ENCODE data around the gene HCFC1R1. TPM values are rescaled to one million over a fixed set of nuclear protein-coding genes. Genes with fewer than 3 reads are reported as not detected.

Gene HCFC1R1
- total and polyA plus RNA-seq, 2 experiments from 2014 or later, result 35.7 to 158 TPM

DNA sequence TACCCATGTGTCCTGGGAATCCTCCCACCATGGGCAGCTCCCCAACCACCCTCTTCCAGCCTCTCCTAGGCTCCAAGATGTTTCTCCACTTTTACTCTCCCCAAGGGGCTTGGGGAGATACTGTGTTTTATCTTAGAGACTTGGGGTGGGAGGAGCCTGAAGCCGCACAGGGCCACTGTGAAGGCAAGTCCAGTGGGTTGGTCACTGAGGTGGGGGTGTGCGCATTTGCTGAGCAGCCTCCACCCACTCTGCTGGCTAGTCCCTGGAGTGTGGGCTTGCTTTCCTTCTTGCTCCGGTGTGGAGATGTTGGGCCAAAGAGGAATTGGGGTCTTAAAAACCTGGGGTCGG is 15.1 kb downstream of the HCFC1R1 start:
- H3K9me2 ChIP-seq (replicated peaks; ENCODE audit: insufficient read depth), result no peaks in the 10 kb centered on the region
- no peak overlapping the region for H2AFZ ChIP-seq
- no peak overlapping the region for H3K4me3 ChIP-seq
- TF ChIP-seq, protein P1, sequence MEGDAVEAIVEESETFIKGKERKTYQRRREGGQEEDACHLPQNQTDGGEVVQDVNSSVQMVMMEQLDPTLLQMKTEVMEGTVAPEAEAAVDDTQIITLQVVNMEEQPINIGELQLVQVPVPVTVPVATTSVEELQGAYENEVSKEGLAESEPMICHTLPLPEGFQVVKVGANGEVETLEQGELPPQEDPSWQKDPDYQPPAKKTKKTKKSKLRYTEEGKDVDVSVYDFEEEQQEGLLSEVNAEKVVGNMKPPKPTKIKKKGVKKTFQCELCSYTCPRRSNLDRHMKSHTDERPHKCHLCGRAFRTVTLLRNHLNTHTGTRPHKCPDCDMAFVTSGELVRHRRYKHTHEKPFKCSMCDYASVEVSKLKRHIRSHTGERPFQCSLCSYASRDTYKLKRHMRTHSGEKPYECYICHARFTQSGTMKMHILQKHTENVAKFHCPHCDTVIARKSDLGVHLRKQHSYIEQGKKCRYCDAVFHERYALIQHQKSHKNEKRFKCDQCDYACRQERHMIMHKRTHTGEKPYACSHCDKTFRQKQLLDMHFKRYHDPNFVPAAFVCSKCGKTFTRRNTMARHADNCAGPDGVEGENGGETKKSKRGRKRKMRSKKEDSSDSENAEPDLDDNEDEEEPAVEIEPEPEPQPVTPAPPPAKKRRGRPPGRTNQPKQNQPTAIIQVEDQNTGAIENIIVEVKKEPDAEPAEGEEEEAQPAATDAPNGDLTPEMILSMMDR (IDR thresholded peaks at IDR 0.05; ENCODE audit: poor library complexity), result no peak
- TF ChIP-seq EZH2 (IDR thresholded peaks at IDR 0.05; ENCODE audit: borderline replicate concordance) (no peak), EZH2phosphoT487 (IDR thresholded peaks at IDR 0.05; ENCODE audit: low read depth, severe bottlenecking, unreplicated experiment) (no peak)
- H3K4me2 ChIP-seq, result peak overlapping the region; percentile 83
- WGBS (ENCODE audit: low lambda C conversion rate, missing lambda C conversion rate), result 34% methylated on average over 4 of the region's 4 CpGs
- H3K4me1 ChIP-seq (ENCODE audit: insufficient read depth), result peaks cover 62% of the 10 kb centered on the region
- no peaks in the 10 kb centered on the region for H4K20me1 ChIP-seq (ENCODE audit: insufficient read depth, poor library complexity, severe bottlenecking)
- no peaks in the 10 kb centered on the region for H3K36me3 ChIP-seq (replicated peaks; ENCODE audit: insufficient read depth, low read depth)
- H3K27me3 ChIP-seq, result peaks cover 3% of the 10 kb centered on the region
- peak overlapping the region; percentile 97 for H3K27ac ChIP-seq
- H3K9me3 ChIP-seq (ENCODE audit: low read depth), result no peaks in the 10 kb centered on the region
- no peak for DNase-seq (ENCODE audit: low spot score)
- H3K79me2 ChIP-seq, result no peaks in the 10 kb centered on the region

GRCh38 chr16:3007957-3008689 is 15.6 kb downstream of the HCFC1R1 start:
- Histone ChIP-seq H3K4me2 (peak overlapping the region; percentile 83), H3K9me2 (replicated peaks; ENCODE audit: insufficient read depth) (no peaks in the 10 kb centered on the region), H3K9me3 (ENCODE audit: low read depth) (no peaks in the 10 kb centered on the region), H2AFZ (no peak overlapping the region), H3K79me2 (no peaks in the 10 kb centered on the region), H3K4me1 (ENCODE audit: insufficient read depth) (peaks cover 61% of the 10 kb centered on the region), H3K4me3 (no peak overlapping the region), H3K27me3 (peaks cover 2% of the 10 kb centered on the region), H3K27ac (peak overlapping the region; percentile 97), H4K20me1 (ENCODE audit: insufficient read depth, poor library complexity, severe bottlenecking) (no peaks in the 10 kb centered on the region), H3K36me3 (replicated peaks; ENCODE audit: insufficient read depth, low read depth) (no peaks in the 10 kb centered on the region)
- peak; percentile 76 for DNase-seq (ENCODE audit: low spot score)
- TF ChIP-seq EZH2 (IDR thresholded peaks at IDR 0.05; ENCODE audit: borderline replicate concordance), result no peak
- TF ChIP-seq EZH2phosphoT487 (IDR thresholded peaks at IDR 0.05; ENCODE audit: low read depth, severe bottlenecking, unreplicated experiment), result no peak
- TF ChIP-seq, protein P1 (IDR thresholded peaks at IDR 0.05; ENCODE audit: poor library complexity), result no peak
- WGBS (ENCODE audit: low lambda C conversion rate, missing lambda C conversion rate), result 27% methylated on average over 17 of the region's 17 CpGs

DNA sequence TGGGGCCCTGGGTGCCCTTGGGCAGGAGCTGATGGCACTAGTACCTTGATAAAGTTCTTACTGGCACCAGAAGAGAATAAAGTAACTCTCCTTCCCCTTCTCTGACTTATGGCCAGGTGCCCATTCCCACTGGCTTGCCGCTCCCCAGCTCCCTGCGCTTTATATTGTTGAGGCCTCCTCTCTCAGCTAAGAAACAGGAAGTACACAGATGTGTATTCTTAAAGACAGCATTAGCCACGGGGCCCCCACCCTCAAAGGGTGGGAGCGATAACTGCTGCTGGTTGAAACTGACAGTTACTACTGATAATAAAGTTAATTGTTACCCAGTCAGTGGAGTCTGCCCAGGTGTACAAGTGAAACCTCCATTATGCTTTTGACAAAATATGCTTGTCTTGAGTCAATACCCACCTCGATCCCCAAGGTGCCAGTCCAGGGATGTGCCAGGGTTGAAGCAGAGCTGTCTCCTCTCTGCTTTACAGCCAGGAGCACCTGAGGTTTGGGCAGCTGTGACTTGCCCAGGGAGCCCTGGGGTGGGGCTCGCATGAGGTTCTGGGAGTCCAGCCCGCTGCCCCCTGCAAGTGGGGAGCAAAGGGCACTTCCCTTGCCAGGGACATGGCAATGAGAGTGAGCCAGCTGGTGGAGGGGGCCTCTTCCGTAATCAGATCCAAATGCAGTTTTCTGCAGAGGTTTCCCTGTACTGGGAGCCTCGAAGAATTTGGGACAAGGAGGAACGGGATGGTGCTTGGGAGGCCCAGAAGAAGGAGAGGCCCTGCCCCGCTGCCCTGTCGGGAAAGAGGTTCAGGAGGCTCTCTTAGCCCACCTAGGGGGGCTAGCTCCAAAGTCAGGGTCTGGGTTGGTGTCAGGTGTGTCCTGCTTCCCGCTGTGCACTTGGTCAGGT is 16.4 kb downstream of the HCFC1R1 start:
- no peak overlapping the region for H3K4me3 ChIP-seq
- no peaks in the 10 kb centered on the region for H3K36me3 ChIP-seq (replicated peaks; ENCODE audit: insufficient read depth, low read depth)
- no peak overlapping the region for H2AFZ ChIP-seq
- no peaks in the 10 kb centered on the region for H3K9me3 ChIP-seq (ENCODE audit: low read depth)
- H3K27ac ChIP-seq, result peak overlapping the region; percentile 97
- peaks cover 54% of the 10 kb centered on the region for H3K4me1 ChIP-seq (ENCODE audit: insufficient read depth)
- DNase-seq (ENCODE audit: low spot score), result peak; percentile 73
- WGBS (ENCODE audit: low lambda C conversion rate, missing lambda C conversion rate), result 39% methylated on average over 13 of the region's 13 CpGs
- H4K20me1 ChIP-seq (ENCODE audit: insufficient read depth, poor library complexity, severe bottlenecking), result no peaks in the 10 kb centered on the region
- no peaks in the 10 kb centered on the region for H3K79me2 ChIP-seq
- H3K27me3 ChIP-seq, result no peaks in the 10 kb centered on the region
- no peaks in the 10 kb centered on the region for H3K9me2 ChIP-seq (replicated peaks; ENCODE audit: insufficient read depth)
- H3K4me2 ChIP-seq, result peak overlapping the region; percentile 83
- no peak for TF ChIP-seq EZH2phosphoT487 (IDR thresholded peaks at IDR 0.05; ENCODE audit: low read depth, severe bottlenecking, unreplicated experiment)
- no peak for TF ChIP-seq EZH2 (IDR thresholded peaks at IDR 0.05; ENCODE audit: borderline replicate concordance)
- TF ChIP-seq, protein P1 (IDR thresholded peaks at IDR 0.05; ENCODE audit: poor library complexity), result no peak

Measured in hepatocyte (in vitro differentiated cells).